Lung (tissue), 12 donors: Measurements from ENCODE around the gene ATG16L1. TPM values are rescaled to one million over a fixed set of nuclear protein-coding genes. Genes with fewer than 3 reads are reported as not detected.

Experiments used
- ATAC-seq: fragments of 200-7000 bp; cut with Tn5 transposase; one replicate; pipeline ENCODE4 v1.9.1; 2020; ENCODE audit warnings: moderate number of reproducible peaks; ENCODE audit not compliant: insufficient read depth, low FRiP score
- DNase-seq, 3 donors: peaks; one replicate each; pipeline ENCODE4 v3.0.0-alpha.2; 2013 to 2017
- H3K27ac ChIP-seq, 2 donors: one replicate each; pipeline ENCODE4 v1.5.1; 2013; ENCODE audit warnings: mild to moderate bottlenecking in 2 of 2, moderate library complexity in 2 of 2, control low read depth in 1 of 2, inconsistent platforms in 1 of 2, low read depth in 1 of 2, low read length in 1 of 2
- H3K27me3 ChIP-seq, 3 donors: one replicate each; pipeline ENCODE4 v1.5.1; 2013; ENCODE audit warnings: low read length in 2 of 3; ENCODE audit not compliant: control insufficient read depth in 3 of 3, insufficient read depth in 3 of 3
- H3K36me3 ChIP-seq, 4 donors: one replicate each; pipeline ENCODE4 v1.5.1; 2013; ENCODE audit warnings: low read length in 4 of 4, mild to moderate bottlenecking in 1 of 4, moderate library complexity in 1 of 4; ENCODE audit not compliant: control insufficient read depth in 4 of 4, insufficient read depth in 4 of 4
- H3K4me1 ChIP-seq, 5 donors: one replicate each; pipeline ENCODE4 v1.5.1; 2013; ENCODE audit warnings: low read length in 5 of 5, mild to moderate bottlenecking in 2 of 5, moderate library complexity in 1 of 5; ENCODE audit not compliant: control insufficient read depth in 5 of 5, insufficient read depth in 5 of 5
- H3K4me3 ChIP-seq: one replicate; pipeline ENCODE4 v1.5.1; 2013; ENCODE audit warnings: mild to moderate bottlenecking, control low read depth, moderate library complexity
- H3K9ac ChIP-seq, 2 donors: one replicate each; pipeline ENCODE4 v1.5.1; 2013; ENCODE audit warnings: low read length in 2 of 2, control low read depth in 1 of 2; ENCODE audit not compliant: insufficient read depth in 1 of 2
- H3K9me3 ChIP-seq, 4 donors: one replicate each; pipeline ENCODE4 v1.5.1; 2013; ENCODE audit warnings: low read length in 3 of 4, mild to moderate bottlenecking in 1 of 4, moderate library complexity in 1 of 4; ENCODE audit not compliant: control insufficient read depth in 4 of 4, insufficient read depth in 3 of 4
- WGBS, 2 donors: extraction: QIAGEN DNeasy Blood & Tissue Kit; methylation state at CpG; one replicate each; pipeline ENCODE4 v1.1.7; 2013; 5-methylcytosine and 5-hydroxymethylcytosine counted together
- polyA plus RNA-seq, 2 donors: library from polyadenylated mRNA; stranded (reverse); fragments of 200-250 nt; gene quantifications; one replicate each; pipeline ENCODE4 v1.2.1, GENCODE V29; 2013
- total RNA-seq, 2 donors: library from RNA; depleted of rRNA in 1 of 2; stranded (reverse); fragments of >200 nt in 1 of 2; gene quantifications; one replicate each; pipeline ENCODE4 v1.2.1, GENCODE V29; 2014 to 2021
- TF ChIP-seq, protein P1 (sequence below): IDR thresholded peaks from 2 replicates; pipeline ENCODE4 v1.5.1; 2012; ENCODE audit warnings: mild to moderate bottlenecking; ENCODE audit errors: control extremely low read depth, extremely low read depth
- donor health status: control.
- donor health status: control.
- donor health status: Bipolar disorder and iron deficiency.
- donor health status: healthy.
- donor health status: DM: yes; HTN: yes; CAD: no.

The ATG16L1 gene
- total and polyA plus RNA-seq, 4 donors, result 10.9 to 37.0 (median 20.3) TPM

DNA sequence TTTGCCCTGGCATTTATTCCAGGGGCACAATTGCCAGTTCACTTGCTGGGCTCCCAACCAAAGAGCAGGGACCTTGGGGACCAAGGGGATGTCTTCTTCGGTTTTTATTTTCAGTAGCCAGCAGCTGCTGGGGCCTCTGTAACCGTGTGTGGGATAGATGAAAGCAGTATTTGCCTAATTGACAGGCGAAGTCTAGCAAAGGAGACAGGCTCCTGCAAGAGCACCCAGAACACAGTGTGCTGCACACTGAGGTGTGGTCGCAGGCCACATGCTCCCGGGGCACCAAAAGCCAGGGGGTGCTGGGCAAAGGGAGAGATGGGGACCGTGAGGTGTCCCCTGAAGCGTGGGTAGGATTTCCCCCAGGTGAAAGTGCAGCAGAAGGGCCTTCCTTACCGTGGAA is 61.4 kb downstream of the ATG16L1 start:
- WGBS, 2 donors, result 78 to 88% methylated on average over 8 of the region's 8 CpGs
- H3K9me3 ChIP-seq, result no peaks in the 10 kb centered on the region
- H3K36me3 ChIP-seq, result no peaks in the 10 kb centered on the region
- no peaks in the 10 kb centered on the region for H3K4me1 ChIP-seq
- TF ChIP-seq, protein P1, sequence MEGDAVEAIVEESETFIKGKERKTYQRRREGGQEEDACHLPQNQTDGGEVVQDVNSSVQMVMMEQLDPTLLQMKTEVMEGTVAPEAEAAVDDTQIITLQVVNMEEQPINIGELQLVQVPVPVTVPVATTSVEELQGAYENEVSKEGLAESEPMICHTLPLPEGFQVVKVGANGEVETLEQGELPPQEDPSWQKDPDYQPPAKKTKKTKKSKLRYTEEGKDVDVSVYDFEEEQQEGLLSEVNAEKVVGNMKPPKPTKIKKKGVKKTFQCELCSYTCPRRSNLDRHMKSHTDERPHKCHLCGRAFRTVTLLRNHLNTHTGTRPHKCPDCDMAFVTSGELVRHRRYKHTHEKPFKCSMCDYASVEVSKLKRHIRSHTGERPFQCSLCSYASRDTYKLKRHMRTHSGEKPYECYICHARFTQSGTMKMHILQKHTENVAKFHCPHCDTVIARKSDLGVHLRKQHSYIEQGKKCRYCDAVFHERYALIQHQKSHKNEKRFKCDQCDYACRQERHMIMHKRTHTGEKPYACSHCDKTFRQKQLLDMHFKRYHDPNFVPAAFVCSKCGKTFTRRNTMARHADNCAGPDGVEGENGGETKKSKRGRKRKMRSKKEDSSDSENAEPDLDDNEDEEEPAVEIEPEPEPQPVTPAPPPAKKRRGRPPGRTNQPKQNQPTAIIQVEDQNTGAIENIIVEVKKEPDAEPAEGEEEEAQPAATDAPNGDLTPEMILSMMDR, result no peak
- no peak overlapping the region for H3K4me3 ChIP-seq
- DNase-seq (no peak), ATAC-seq (no peak)
- no peak overlapping the region for H3K9ac ChIP-seq
- no peak overlapping the region for H3K27ac ChIP-seq
- H3K27me3 ChIP-seq, result no peaks in the 10 kb centered on the region

DNA sequence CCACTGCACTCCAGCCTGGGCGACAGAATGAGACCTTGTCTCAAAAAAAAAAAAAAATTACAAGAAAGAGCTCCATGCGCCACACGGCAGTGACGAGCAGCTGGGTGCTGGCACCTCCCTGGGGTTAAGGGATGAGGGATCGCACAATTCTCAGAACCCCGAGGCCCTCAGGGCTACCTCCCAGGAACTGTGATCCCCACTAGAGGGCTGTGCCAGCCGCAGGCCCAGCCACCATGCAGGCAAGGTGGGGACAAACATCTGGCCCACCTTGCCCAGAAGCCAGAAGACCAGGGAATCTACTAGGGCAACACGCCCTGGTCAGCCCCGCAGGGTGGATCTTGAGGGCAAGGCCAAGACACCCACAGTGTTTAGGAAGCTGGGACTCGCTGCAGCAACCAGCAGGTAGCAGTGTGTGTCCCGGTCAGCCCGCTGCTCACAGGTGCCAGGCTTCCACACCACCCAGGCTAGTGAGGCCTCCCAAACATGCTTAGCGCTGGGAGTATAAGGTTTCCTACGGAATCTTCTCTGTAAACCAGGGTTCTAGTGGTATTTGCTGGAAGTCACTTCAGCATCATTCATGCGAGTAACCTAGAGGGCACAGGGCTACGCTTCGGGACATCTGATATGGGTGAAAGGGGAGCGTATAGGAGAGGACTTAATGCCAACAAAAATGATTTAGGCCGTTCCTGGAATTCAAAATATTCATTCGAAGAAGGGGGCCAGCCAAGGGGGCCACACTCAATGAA is 62.9 kb downstream of the ATG16L1 start:
- Histone ChIP-seq H3K36me3 (no peaks in the 10 kb centered on the region), H3K27me3 (no peaks in the 10 kb centered on the region), H3K27ac (no peak overlapping the region), H3K4me3 (no peak overlapping the region), H3K9me3 (no peaks in the 10 kb centered on the region), H3K9ac (no peak overlapping the region), H3K4me1 (no peaks in the 10 kb centered on the region)
- ATAC-seq (no peak), DNase-seq (no peak)
- WGBS, 2 donors, result 94% methylated on average over 20 of the region's 20 CpGs
- TF ChIP-seq, protein P1, result no peak

DNA sequence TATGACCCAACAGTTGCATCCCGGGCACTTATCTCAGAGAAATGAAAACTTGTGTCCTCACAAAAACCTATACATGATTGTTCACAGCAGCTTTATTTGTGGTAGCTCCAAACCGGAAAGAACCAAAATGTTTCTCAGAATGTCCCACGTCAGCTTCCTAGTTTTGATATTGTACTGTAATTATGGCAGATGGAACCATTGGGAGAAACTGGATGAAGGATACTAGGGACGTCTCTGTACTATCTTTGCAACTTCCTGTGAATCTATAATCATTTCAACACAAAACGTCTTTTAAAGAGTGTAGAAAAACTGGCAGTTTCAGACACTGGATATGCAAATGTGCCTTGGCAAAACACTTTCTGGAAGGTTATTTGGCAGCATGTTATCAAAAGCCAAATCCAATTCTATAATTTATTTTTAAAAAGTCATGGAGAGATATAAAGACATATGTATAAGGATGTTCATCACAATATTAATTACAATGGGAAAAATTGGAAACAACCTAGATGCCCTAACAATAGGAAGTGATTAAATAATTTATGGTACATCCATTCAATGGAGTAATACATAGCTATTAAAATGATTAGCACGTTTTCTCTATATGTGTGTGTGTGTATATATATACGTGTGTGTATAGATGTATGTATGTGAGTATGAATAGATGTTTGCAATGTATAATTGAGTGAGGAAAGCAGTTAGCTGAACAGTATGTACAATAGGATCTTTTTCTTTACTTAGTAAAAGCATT is 65.9 kb downstream of the ATG16L1 start:
- Histone ChIP-seq H3K36me3 (no peaks in the 10 kb centered on the region), H3K9me3 (no peaks in the 10 kb centered on the region), H3K27ac (no peak overlapping the region), H3K9ac (no peak overlapping the region), H3K27me3 (no peaks in the 10 kb centered on the region), H3K4me3 (no peak overlapping the region), H3K4me1 (no peaks in the 10 kb centered on the region)
- WGBS, 2 donors, result 54 to 74% methylated on average over 7 of the region's 7 CpGs
- DNase-seq, result no peak
- TF ChIP-seq, protein P1, result no peak
- ATAC-seq, result no peak
